Subcutaneous preadipocyte (primary cell): ENCODE data around the gene OR4A16. TPM values are rescaled to one million over a fixed set of nuclear protein-coding genes. Genes with fewer than 3 reads are reported as not detected.

Source experiments
- total RNA-seq: library from RNA; depleted of rRNA; stranded (reverse); fragments of >200 nt; gene quantifications from 2 replicates; pipeline ENCODE4 v1.2.3, GENCODE V29; 2012

Gene OR4A16
- not detected in 2 replicates for total RNA-seq

GRCh38 chr11:55342901-55343300, at the start of gene OR4A16:
Gene OR4A16 (plus strand): TSS chr11:55343201. CDS start chr11:55343201, 0 bp downstream.

GRCh38 chr11:55367674-55368073, 24.7 kb downstream of the OR4A16 start, which contains the start of gene OR4A15:
Gene OR4A15 (plus strand): TSS chr11:55367974. CDS start chr11:55367974, 0 bp downstream.

Other genes with a start within 250 kb of the OR4A16 start
- gene TRIM48, start 81.0 kb upstream of the OR4A16 start, total RNA-seq, result not detected in 2 replicates
- gene OR4A15, start 24.8 kb downstream of the OR4A16 start, total RNA-seq, result not detected in 2 replicates
- gene OR4C15, start 211.3 kb downstream of the OR4A16 start, total RNA-seq, result not detected in 2 replicates
- not detected in 2 replicates for gene OR4C16, start 228.9 kb downstream of the OR4A16 start, total RNA-seq